GM18519 (cell line): ENCODE measurements around the gene FAM118B.

Experiments used
- ATAC-seq: cut with Tn5 transposase; IDR thresholded peaks from one replicate; pipeline ENCODE4 v1.9.1; 2021; ENCODE audit warnings: mild to moderate bottlenecking, moderate library complexity; ENCODE audit not compliant: unreplicated experiment, low FRiP score

The FAM118B gene

DNA sequence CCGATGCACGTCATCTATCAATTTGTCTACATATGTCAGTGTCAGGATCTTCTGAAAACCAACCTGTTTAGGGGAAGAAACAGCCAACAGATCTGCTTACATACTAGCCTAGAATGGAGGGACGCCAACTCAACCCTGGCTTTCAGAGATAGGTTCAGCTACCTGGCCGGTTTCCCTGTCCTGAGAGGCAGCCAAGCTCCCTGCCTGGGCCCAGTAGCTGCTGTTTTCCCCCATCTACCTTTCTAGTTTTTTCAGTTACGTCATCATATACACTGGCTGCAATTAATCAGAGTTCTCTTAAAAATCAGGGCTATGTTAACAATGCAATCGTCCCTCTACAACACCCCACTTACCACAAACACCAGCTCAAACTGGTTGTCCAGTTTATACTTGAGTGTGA is 56.1 kb downstream of the FAM118B start:
- ATAC-seq, result no peak

DNA sequence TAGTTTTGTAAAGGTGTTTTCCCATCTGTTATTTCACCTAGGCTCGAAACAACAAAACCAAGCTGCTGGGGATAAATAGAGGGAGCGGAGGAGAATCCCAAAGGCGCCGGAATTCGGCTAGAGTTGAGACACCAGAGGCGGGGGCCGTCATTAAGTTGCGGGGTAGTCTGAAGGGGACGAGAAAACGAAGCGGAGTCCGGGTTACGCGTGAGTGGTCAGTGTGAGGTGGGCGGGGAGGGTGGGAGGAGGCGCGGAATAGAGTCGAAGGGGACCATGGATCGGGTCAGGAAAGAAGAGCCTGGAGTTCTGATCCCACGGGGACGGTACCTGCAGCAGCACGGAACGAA is 56.8 kb downstream of the FAM118B start:
- ATAC-seq, result no peak

DNA sequence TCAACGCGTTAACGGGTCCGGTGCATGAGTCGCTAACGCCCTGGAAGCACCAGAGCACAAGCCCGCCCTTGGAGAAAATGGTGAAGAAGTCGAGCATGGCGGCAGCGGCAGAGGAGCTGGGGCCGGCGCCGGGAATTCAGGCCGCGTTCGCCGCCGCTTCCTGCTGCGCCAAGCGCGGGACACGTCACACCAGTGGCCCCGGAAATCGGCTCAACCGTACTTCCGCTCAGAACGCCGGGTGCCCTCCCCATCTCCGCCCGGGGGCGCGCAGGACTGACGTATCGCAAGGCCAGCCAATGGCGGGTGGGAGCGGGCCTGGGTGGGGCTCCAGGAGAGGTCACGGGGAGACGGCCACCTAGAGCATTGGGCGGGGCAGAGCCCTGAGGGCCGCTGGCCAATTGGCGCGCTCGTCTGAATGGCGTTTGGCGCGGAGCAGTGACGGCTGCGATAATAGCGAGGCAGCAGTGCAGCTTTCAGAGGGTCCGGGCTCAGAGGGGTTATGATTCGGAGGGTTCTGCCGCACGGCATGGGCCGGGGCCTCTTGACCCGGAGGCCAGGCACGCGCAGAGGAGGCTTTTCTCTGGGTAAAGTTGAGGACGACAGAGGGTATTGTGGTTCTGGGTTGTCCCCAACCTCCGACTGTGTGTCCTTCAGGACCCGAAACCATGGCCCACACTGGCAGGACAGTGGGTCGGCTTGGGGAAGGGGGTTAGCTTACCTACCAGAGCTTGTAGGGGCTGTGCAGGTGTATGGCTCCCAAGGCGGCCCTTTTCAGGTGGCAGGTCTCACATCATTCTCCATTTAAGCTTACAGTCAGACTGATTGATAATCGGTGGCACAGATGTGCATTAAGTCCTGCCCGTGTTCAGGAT is 57.4 kb downstream of the FAM118B start, which contains the start of the genes FOXRED1 and SRPRA:
TSS of gene FOXRED1 (plus strand) at position 447 of the 872 bp plus-strand sequence. CDS start at position 500, 53 bp downstream.
TSS of gene SRPRA (minus strand) at position 188 of the 872 bp plus-strand sequence. CDS start at position 97, 91 bp downstream.
- peak; percentile 96 for ATAC-seq

DNA sequence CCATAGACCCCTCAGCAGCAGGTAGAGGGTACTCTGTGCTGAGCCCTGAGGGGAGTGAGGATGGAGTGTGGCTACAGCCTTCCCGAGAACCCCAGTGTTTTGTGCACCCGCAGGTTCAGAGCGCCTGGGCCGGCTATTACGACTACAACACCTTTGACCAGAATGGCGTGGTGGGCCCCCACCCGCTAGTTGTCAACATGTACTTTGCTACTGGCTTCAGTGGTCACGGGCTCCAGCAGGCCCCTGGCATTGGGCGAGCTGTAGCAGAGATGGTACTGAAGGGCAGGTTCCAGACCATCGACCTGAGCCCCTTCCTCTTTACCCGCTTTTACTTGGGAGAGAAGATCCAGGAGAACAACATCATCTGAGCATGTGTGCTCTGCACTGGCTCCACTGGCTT is 65.7 kb downstream of the FAM118B start:
- no peak for ATAC-seq

DNA sequence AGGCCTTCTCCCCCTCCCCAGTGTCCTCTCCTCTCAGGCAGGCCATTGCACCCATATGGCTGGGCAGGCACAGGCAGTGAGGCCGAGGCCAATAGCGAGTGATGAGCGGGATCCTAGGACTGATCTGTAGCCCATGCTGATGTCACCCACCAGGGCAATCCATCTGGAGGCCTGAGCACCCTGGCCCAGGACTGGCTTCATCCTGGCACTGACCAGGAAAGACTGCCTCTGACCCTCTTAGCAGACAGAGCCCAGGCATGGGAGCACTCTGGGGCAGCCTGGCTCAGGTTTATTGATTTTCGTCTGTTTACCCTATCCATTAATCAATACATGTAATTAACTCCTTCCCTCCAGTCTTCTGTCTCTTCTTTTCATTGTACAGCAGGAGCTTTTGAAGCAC is 66.2 kb downstream of the FAM118B start:
- ATAC-seq, result no peak

DNA sequence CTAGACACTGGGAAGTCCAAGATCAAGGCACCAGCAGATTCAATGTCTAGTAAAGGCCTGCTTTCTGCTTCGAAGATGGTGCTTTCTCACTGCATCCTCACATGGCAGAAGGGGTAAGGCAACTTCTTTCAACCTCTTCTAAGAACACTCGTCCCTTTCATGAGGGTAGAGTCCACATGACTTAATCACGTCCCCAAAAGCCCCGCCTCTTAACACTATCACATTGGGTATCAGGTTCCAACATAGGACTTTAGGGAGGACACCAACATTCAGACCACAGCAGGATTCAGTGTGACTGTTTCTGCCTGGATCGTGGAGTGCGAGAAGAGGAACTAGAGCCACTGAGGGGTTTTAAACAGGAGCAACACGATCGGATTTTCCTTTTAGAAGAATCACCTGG is 67.6 kb downstream of the FAM118B start:
- ATAC-seq, result no peak

DNA sequence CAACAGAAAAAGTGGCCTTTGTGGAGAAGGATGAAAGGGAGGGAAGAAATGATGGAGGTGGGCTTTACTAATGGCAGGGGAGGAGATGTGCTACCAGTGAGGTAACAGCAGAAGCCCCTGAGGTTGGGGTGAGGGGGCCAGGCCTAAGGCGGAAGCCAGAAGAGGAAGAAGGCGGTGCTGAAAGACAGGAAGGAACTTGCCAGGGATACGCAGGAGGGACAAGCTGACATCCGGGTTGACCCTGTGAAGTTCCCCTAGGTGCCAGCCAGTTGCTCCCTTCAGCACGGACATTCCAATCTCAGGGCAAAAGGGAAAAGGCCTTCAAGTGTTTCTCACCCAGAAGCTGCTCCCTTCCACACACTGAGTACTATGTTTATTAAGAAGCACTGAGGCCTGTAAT is 69.0 kb downstream of the FAM118B start:
- no peak for ATAC-seq

DNA sequence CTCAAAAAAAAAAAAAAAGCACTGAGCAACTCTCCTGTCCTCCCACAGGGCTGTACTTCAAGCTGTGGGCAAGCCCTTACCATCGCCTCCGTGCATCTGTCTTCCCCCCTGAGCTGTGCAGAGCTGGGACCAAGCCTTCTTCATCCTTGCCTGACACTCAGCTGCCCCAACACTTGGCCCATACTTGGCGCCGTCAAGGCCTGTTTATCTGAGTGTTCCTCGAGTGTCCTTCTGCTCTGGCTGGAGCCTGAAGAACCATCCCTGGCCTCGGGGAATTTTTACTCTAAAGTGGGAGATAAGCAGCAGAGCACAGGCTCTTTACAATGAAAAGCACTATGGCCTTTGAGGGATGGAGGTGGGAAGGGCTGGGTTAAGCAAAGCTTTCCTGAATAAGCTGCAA is 69.7 kb downstream of the FAM118B start:
- ATAC-seq, result no peak

DNA sequence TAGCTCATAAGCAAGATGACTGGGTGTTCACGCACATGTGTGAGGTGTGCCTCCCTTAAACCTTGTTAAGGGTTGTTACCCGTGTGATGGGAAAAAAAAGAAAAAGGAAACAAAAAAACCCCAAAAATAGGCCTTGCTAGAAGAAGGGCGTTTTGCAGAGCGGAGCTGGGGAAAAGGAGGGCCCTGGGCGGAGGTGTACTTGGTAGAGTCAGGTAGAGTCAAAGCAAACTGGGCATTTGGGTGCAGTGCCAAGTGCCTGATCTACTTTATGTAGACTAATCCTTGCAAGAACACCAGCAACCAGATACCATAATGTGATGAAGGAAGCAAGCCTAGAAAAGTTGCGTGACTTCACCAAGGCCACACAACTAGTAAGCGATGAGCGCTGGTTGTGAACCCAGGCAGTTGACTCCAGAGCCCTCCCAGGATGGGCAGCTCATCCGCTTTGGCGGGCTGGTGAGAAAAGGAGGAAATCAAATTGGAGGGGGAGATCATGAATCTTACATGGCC is 70.1 kb downstream of the FAM118B start:
- ATAC-seq, result no peak

DNA sequence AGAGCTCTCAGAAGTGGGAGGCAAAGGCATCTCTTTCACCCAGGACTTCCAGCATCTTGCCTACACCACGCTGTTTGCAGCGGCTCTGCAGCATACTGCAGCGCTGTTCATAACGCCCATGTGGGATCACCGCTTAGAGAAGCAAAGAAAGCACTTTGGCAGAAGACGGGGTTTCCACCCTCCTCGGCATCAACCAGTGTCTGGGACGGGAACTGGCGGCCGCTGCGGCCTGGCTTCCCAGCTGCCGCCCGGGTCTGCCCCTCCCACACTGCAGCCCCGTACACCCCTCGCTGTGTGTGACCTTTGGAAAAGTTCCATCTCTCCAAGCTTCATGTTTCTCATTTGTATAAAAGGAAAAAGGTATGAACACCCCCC is 70.8 kb downstream of the FAM118B start:
- ATAC-seq, result no peak

DNA sequence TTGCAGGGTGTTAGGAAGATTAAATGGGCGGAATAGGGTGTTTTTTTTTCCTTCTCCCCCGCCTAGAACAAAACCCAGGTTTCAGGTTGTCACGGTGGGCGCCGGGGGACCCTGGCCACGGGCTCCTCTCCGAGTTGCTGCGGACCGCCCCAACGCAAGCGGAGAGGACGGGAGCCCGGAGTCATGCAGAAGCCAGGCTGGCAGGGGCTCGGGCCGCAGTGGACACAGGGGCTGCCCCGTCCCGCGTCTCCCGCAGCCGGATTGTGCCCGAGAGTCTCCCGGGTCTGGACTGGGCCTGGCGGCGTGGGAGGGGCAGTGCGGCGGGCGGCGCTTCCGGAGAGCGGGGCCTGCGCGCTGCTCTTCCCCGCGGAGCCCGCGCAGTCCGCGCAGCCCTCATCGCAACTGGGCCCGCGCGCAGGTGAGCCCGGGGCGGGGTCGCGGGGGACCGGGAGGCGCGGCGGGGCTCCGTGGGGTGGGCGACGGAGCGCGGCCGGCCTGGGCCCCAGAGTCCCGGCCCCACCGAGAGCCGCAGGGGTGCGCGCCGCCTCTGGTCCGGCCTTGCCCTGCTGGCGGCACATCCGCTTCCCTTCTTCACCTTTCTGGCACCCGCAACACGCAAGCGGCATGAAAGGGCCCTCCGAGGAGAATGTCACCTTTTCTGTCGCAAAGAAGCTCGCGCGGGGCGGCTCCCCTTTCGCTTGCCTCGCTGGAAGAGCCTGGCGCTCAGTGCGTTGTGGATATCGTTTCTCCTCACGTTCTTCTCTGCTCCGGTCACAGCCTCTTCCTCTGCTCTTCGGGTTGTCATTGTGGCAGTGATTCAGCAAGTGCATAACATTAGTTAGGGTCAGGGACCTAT is 71.4 kb downstream of the FAM118B start, which contains the start of gene TIRAP:
TSS of gene TIRAP (plus strand) at position 358 of the 856 bp plus-strand sequence. CDS start 7,802 bp downstream, outside the sequence.
- ATAC-seq, result peak; percentile 38

DNA sequence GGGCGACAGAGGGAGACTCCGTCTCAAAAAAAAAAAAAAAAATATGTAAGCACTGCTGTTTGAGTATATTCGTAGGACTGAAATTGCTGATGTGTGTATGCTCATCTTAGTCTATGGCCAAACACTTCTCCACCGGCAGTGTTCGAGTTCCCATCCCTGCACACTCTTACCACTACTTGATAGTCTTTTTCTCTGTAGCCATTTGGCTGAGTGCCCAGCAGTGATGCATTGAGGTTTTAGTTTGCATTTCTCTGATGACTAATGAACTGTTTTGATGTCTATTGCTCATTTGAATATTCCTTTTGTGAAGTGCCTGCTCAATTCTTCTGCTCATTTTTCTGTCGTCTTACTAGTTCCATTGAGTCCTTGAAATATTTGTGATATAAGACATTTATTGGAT is 73.2 kb downstream of the FAM118B start:
- ATAC-seq, result peak; percentile 69

DNA sequence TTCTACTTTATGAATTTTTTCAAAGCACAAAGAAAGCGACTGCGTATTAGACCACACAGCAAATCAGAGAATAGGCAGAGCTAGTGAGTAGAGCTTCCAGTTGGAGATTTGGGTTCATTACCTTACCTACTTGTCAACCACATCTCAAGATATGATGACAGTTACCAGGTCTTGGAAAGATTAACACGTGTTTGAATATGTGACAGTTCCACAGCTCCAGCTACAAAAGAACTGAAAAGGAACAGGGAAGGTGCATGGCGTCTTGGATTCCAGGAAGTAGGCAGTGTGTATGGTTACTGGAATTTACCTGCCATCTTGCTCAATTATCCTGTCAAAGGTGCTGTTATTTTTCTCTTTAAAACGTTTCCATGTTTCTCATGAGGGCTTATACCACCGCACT is 76.7 kb downstream of the FAM118B start:
- ATAC-seq, result no peak

DNA sequence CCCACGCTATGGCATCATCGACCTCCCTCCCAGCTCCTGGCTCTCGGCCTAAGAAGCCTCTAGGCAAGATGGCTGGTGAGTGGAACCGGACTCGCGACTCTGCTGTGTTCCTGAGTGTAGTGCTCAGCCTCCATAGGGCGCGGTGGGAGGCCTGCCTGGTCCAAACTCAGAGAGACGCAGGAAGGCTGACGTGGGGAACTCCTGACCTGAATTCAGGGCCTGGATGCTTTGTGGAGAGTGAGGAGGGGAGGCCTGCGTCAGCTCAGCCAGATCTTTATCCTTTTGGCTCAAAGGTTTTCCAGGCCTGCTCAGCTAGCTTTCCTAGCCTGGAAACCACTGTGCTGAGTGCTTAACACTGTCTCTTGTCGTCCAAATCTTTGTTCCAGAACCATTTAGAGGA is 79.3 kb downstream of the FAM118B start:
- ATAC-seq, result no peak

DNA sequence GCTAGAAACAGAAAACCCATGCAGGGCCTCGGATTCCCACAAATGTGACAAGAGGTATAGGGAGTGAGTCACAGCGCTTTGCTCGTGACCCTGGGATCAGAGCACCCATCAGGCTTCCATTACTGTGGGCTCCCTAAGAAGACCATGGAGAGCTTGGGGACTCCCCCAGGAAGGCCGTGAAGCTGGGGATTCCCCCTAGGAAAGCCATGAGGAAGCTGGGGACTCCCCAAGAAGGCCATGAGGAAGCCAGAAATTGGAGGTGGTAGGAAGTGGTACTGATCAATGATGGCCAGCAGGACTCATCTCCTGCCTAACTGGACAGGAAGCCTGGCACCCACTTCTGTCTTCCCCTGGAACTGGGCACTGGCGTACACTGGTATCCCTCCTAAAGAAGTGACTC is 82.1 kb downstream of the FAM118B start:
- ATAC-seq, result no peak

DNA sequence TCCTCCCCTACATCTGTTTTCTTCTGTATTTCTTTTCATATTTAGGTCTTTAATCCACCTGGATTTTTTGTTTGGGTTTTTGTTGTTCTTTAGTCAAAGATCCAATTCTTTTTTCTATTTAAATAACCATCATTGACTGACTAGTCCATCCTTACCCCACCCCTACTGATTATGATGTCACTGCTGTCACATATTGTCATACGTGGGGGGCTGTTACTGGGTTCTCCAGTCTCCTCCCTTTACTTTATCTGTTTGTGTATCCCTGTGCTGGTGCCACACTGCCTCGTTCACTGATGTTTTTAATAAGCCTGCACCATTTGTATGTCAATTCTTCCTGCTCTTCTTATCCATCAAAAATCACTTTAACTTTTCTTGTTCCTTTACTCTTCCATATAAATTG is 85.4 kb downstream of the FAM118B start:
- ATAC-seq, result no peak

DNA sequence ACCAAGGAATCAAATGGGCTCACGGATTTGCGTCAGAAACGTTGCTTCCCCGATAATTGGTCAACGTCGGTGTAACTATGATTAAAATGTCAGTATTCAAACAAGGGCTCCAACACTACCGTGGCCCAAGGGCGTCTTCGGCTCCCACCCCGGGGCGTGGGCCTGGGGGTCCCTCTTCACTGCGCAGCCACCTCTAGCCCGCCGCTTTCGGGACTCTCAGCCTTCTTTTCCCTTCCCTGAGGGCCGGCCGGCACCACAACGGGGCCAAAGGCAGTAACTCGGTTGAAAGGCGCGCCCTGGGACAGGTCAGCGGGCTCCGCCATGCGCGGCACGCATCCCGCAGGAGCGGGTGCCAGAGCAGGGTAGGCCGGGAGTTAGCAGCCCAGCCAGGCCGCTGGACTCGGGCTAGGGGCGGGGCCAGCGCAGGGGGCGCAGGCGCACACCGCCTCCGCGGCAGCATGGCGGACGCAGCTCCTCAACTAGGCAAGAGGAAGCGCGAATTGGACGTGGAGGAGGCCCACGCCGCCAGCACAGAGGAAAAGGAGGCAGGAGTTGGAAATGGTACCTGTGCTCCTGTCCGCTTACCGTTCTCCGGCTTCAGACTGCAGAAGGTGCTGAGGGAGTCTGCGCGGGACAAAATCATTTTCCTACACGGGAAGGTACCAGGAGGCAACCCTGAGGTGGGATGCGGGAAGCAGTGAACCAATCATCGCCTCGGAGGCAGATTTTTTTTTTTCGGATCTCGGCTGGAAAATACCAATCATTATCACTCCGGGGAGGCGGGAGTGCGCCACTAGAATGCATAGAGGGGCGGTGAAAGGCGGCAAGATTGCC is 92.3 kb downstream of the FAM118B start, which contains the start of gene DCPS:
TSS of gene DCPS (plus strand) at position 438 of the 834 bp plus-strand sequence. CDS start at position 459, 21 bp downstream.
- ATAC-seq, result peak; percentile 80

DNA sequence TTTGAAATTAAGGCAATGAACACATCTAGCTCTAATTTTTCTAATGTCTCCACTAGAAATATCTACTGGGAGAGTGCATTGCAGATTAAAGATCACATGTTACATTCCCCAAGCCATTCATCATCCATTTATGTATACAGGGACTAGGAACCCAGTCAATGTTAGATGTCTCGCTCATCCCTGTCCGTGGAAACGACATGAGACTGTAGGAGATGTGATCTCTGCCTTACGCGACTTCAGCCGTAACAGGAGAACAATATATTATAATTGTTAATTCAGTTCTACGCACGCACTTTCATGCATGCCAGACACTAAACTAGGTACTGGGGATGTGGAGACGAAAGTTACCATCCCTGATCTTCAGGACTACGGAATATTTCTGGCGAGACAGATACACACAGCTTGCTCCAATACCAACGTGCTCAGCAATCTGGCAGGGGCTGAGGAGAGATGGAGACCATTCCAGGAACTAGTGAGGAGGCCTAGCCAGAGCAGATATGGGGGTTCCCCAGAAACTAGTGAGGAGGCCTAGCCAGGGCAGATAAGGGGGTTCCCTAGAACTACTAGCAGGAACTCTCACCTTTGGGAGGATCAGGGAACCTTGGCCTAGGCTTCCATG is 93.0 kb downstream of the FAM118B start:
- ATAC-seq, result no peak

DNA sequence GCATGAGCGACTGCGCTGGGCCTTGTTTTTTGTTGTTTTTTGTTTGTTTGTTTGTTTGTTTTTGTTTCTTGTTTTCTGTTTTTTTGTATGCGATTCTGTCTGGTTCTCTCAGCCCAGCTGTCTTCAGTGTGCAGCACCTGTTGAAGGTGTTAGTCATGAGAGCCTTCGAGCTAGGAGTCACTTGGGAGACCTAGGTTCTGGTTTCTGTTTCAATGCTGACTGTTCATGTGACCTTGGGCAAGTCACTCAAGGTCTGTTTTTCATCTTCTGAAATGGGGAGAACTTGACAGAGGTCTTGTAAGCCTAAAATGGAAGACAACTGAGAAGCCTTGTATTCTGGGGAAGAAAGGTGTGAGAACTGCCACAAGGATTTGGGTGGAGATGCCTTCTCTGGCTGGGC is 94.1 kb downstream of the FAM118B start:
- peak; percentile 54 for ATAC-seq

DNA sequence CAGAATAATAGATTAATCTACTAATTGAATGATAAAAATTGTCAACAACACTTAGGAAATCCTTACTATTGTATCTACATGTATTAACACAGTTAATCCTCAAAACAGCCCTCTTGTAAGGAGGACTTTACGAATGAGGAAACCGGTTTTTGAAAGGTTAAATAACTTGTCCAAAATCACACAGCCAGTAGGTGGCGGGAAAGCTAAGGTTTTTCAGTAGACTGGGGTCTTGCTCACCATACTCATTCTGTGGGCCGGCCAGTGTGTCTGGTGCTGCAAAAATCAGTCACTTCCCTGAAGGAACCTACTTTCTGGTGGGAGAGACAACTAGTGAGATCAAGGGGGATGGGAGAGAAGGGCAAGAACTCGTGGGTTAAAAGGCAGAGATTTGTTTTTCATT is 96.1 kb downstream of the FAM118B start:
- ATAC-seq, result no peak
